B cell (primary cell): ENCODE data around the gene CCND1. TPM values are rescaled to one million over a fixed set of nuclear protein-coding genes. Genes with fewer than 3 reads are reported as not detected.

Experiments used
- ATAC-seq: fragments of 200-7000 bp; cut with Tn5 transposase; one replicate; pipeline ENCODE4 v1.10.0; 2021; ENCODE audit warnings: low read depth, mild to moderate bottlenecking, moderate number of reproducible peaks, moderate library complexity
- CTCF ChIA-PET: fragments of 350-600 bp; sonication (Branson Sonifier 250); formaldehyde crosslinking; loops from one replicate; lab custom pipeline; 2021; ENCODE audit warnings: antibody characterized with exemption, inconsistent platforms; lab: Charles Lee
- POLR2A ChIA-PET: fragments of 350-600 bp; sonication (Branson Sonifier 250); formaldehyde crosslinking; loops from one replicate; lab custom pipeline; 2021; ENCODE audit warnings: antibody characterized with exemption; lab: Charles Lee
- DNase-seq: peaks from one replicate; pipeline ENCODE4 v3.0.0; 2013
- H2AFZ ChIP-seq: 2 replicates; pipeline ENCODE4 v1.6.1; 2012; ENCODE audit warnings: mild to moderate bottlenecking, low read depth, low read length; ENCODE audit not compliant: insufficient read depth, poor library complexity, severe bottlenecking
- H3K27ac ChIP-seq, 2 donors: 1 replicate in 1 of 2; 2 replicates in 1 of 2; pipeline ENCODE4 v1.5.1; 2012 to 2013; ENCODE audit warnings: low read length in 2 of 2, mild to moderate bottlenecking in 2 of 2, moderate library complexity in 1 of 2
- H3K27me3 ChIP-seq, 4 experiments: fragments of 200-600 bp in 1 of 4; sonication (generic) in 1 of 4; replicated peaks in 1 of 4; 1 replicate in 2 of 4; 2 replicates in 2 of 4; pipeline versions ENCODE4 v1.6.1 to v1.7.0; 2013 to 2016; ENCODE audit warnings: low read length in 3 of 4, mild to moderate bottlenecking in 2 of 4, mixed read lengths in 1 of 4, moderate library complexity in 1 of 4; ENCODE audit not compliant: insufficient read depth in 4 of 4, control insufficient read depth in 3 of 4; ENCODE audit errors: control extremely low read depth in 1 of 4
- H3K36me3 ChIP-seq, 2 experiments: replicated peaks in 1 of 2; 1 replicate in 1 of 2; 2 replicates in 1 of 2; pipeline versions ENCODE4 v1.6.1 to v1.7.1; 2013; ENCODE audit warnings: low read length in 1 of 2; ENCODE audit not compliant: insufficient read depth in 2 of 2, control insufficient read depth in 1 of 2; ENCODE audit errors: control extremely low read depth in 1 of 2, extremely low read depth in 1 of 2
- H3K4me1 ChIP-seq, 2 donors: fragments of 200-600 bp in 1 of 2; sonication (generic) in 1 of 2; 1 replicate in 1 of 2; 2 replicates in 1 of 2; pipeline versions ENCODE4 v1.5.1 to v1.6.1; 2013 to 2017; ENCODE audit warnings: low read length in 2 of 2; ENCODE audit not compliant: control insufficient read depth in 2 of 2, insufficient read depth in 2 of 2
- H3K4me2 ChIP-seq: replicated peaks from 2 replicates; pipeline ENCODE3; 2012; ENCODE audit warnings: mild to moderate bottlenecking, low read depth, low read length; ENCODE audit not compliant: poor library complexity, severe bottlenecking
- H3K4me3 ChIP-seq, 5 experiments: fragments of 200-600 bp in 1 of 5; sonication (generic) in 1 of 5; 1 replicate in 3 of 5; 2 replicates in 2 of 5; pipeline versions ENCODE4 v1.5.1 to v1.7.0; 2011 to 2016; ENCODE audit warnings: low read length in 4 of 5, mild to moderate bottlenecking in 4 of 5, low read depth in 2 of 5, control low read depth in 1 of 5, moderate library complexity in 1 of 5; ENCODE audit not compliant: insufficient read depth in 1 of 5; ENCODE audit errors: control extremely low read depth in 1 of 5, extremely low read depth in 1 of 5
- H3K79me2 ChIP-seq: fragments of 200-600 bp; sonication (generic); one replicate; pipeline ENCODE4 v1.6.0; 2016; ENCODE audit warnings: low read length; ENCODE audit not compliant: control insufficient read depth, insufficient read depth
- H3K9ac ChIP-seq: fragments of 200-600 bp; sonication (generic); 2 replicates; pipeline ENCODE4 v1.6.1; 2017; ENCODE audit warnings: mild to moderate bottlenecking, low read length, moderate library complexity
- H3K9me3 ChIP-seq, 3 donors: one replicate each; pipeline versions ENCODE4 v1.6.1 to v1.7.1; 2013; ENCODE audit warnings: low read length in 2 of 3; ENCODE audit not compliant: control insufficient read depth in 2 of 3, insufficient read depth in 1 of 3; ENCODE audit errors: control extremely low read depth in 1 of 3
- H4K20me1 ChIP-seq: 2 replicates; pipeline ENCODE4 v1.6.0; 2012; ENCODE audit warnings: mild to moderate bottlenecking, low read length; ENCODE audit not compliant: insufficient read depth, control insufficient read depth, poor library complexity, severe bottlenecking
- H3K27ac Mint-ChIP-seq: one replicate; pipeline ENCODE4 v1.8.0; 2021; ENCODE audit warnings: mixed read lengths
- H3K27me3 Mint-ChIP-seq: one replicate; pipeline ENCODE4 v1.8.0; 2021; ENCODE audit warnings: mixed read lengths
- H3K4me1 Mint-ChIP-seq: one replicate; pipeline ENCODE4 v1.8.0; 2021; ENCODE audit warnings: mixed read lengths
- H3K4me3 Mint-ChIP-seq: one replicate; pipeline ENCODE4 v1.8.0; 2021; ENCODE audit warnings: mixed read lengths
- H3K9me3 Mint-ChIP-seq: one replicate; pipeline ENCODE4 v1.8.0; 2022; ENCODE audit warnings: mixed read lengths; ENCODE audit not compliant: insufficient read depth
- EZH2 ChIP-seq: IDR thresholded peaks from 2 replicates; pipeline ENCODE4 v1.6.1; 2012; ENCODE audit warnings: borderline replicate concordance, low read depth, mild to moderate bottlenecking, moderate library complexity, low read length; ENCODE audit not compliant: insufficient read depth, poor library complexity, severe bottlenecking
- WGBS: methylation state at CpG from one replicate; pipeline ENCODE4 v1.1.5; 2013; ENCODE audit warnings: missing lambda C conversion rate; ENCODE audit not compliant: insufficient coverage; 5-methylcytosine and 5-hydroxymethylcytosine counted together
- intact Hi-C: fragments of 100-400 bp; cut with micrococcal nuclease; formaldehyde crosslinking; loops from one replicate; pipeline ENCODE4 v1.10.0; 2022
- polyA plus RNA-seq: library from polyadenylated mRNA; depleted of rRNA; stranded (reverse); fragments of >200 nt; gene quantifications from 2 replicates; pipeline ENCODE4 v1.2.3, GENCODE V29; 2012
- total RNA-seq, 2 donors: library from RNA; stranded (reverse); fragments of 120-200 nt in 1 of 2; gene quantifications; 1 replicate in 1 of 2; 2 replicates in 1 of 2; pipeline versions ENCODE4 v1.2.3 to v1.2.4, GENCODE V29; 2013 to 2022
- TF ChIP-seq, protein P1 (sequence below): fragments of 200-600 bp; IDR thresholded peaks from one replicate; pipeline ENCODE4 v1.8.0; 2022; ENCODE audit warnings: antibody characterized with exemption, mild to moderate bottlenecking

The CCND1 gene
- total and polyA plus RNA-seq, 2 donors (not counting 1 experiment from before 2014, with no cell fraction given) = 4.9 to 8.8 TPM

DNA sequence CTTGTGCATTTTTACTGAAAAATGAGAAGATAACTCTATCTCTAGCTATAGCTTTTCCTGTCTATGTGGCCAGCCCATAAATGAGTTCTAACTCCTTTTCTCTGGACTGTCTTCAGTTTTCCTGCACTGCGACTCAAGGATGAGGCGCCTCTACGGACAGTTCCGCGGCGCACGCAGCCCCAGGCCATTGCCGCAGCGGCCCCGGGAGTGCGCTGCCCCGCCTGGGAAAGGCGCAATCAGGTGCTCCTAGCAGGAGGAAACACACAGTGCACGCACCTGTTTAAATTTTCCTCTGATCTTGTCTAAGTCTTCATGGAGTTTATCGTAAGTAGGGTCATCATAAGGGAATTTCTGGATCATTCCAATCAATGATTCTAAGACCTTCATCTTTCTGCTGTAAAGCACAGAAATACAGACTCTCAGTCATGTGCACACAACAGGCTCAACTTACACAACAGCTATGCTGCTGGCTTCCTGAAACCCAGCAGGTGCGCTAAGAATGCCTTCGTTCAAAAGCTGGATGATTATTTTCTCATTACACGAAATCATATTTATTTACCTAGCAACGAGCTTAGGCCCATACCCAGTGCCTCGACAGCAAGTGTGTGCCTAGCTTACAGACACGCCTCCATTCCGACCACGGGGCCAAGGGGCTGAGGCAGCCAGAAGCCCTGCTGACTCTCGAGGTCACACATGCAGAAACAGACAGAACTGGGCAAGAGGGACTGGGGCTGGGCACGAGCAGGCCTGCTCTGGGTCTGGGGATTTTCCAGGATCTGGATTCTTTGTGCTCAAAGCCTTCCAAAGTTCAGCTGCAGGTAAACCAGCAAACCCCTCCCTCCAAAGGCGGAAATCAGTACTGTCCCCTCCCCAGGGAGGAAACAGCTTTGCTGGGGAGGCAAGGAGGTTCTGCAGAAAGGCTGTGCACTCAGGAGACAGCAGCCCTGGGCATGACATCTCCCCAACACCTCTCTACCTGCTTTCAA is 27.0 kb downstream of the CCND1 start:
- ChIA-PET CTCF (interaction anchor here (1.8 to 4.3 kb wide), 3 partner anchors 9 to 567 kb away, joined by 4 to 21 read pairs (median 13); no protein-coding TSS in a partner anchor), POLR2A (no interaction called here)
- peaks cover 18% of the 10 kb centered on the region for H4K20me1 ChIP-seq
- no peaks in the 10 kb centered on the region for H3K9me3 ChIP-seq
- H3K27ac Mint-ChIP-seq = no peak overlapping the region
- H3K4me1 ChIP-seq = peaks cover 0 to 3% of the 10 kb centered on the region in 2 donors
- 96% methylated on average over 25 of the region's 26 CpGs for WGBS
- no peaks in the 10 kb centered on the region for H3K27me3 ChIP-seq
- no peak overlapping the region for H2AFZ ChIP-seq
- TF ChIP-seq, protein P1, sequence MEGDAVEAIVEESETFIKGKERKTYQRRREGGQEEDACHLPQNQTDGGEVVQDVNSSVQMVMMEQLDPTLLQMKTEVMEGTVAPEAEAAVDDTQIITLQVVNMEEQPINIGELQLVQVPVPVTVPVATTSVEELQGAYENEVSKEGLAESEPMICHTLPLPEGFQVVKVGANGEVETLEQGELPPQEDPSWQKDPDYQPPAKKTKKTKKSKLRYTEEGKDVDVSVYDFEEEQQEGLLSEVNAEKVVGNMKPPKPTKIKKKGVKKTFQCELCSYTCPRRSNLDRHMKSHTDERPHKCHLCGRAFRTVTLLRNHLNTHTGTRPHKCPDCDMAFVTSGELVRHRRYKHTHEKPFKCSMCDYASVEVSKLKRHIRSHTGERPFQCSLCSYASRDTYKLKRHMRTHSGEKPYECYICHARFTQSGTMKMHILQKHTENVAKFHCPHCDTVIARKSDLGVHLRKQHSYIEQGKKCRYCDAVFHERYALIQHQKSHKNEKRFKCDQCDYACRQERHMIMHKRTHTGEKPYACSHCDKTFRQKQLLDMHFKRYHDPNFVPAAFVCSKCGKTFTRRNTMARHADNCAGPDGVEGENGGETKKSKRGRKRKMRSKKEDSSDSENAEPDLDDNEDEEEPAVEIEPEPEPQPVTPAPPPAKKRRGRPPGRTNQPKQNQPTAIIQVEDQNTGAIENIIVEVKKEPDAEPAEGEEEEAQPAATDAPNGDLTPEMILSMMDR = no peak
- no peak for TF ChIP-seq EZH2
- peaks cover 0 to 70% of the 10 kb centered on the region in 2 experiments for H3K36me3 ChIP-seq
- H3K4me2 ChIP-seq = no peak overlapping the region
- no peak overlapping the region for H3K9ac ChIP-seq
- ATAC-seq (no peak), DNase-seq (no peak)
- H3K4me3 ChIP-seq = no peak overlapping the region
- no peak overlapping the region for H3K4me3 Mint-ChIP-seq
- intact Hi-C loops = no loop called here
- H3K27ac ChIP-seq = no peak overlapping the region
- H3K9me3 Mint-ChIP-seq = no peaks in the 10 kb centered on the region
- H3K27me3 Mint-ChIP-seq = no peaks in the 10 kb centered on the region
- H3K79me2 ChIP-seq = no peaks in the 10 kb centered on the region
- peaks cover 15% of the 10 kb centered on the region for H3K4me1 Mint-ChIP-seq

DNA sequence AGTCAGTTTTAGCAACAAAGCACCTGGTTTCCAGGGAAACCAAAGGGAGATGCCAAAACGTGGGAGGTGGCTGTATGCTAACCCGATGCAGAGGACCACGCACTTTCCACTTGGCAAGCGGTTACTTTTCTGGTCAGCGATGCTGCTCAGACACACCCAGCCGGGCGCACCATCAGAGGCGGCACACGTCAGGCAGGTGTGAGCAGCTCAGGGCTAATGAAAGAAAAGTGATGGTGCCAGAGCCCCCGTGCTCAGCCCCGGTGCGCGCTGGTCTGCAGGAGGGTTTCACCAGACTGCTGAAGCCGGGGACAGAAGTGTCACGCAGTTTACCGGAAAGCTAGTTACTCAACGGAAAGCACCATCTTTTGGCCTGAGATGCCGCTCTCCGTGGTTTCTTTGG is 28.5 kb downstream of the CCND1 start:
- Histone ChIP-seq H3K4me2 (no peak overlapping the region), H3K79me2 (peaks cover 15% of the 10 kb centered on the region), H3K27ac (no peak overlapping the region), H3K27me3 (no peaks in the 10 kb centered on the region), H2AFZ (no peak overlapping the region), H3K9ac (no peak overlapping the region), H3K36me3 (peaks cover 0 to 59% of the 10 kb centered on the region in 2 experiments), H3K4me1 (peaks cover 15 to 18% of the 10 kb centered on the region in 2 donors), H4K20me1 (peaks cover 30% of the 10 kb centered on the region), H3K4me3 (no peak overlapping the region), H3K9me3 (no peaks in the 10 kb centered on the region)
- no peak for TF ChIP-seq EZH2
- TF ChIP-seq, protein P1 = no peak
- ChIA-PET CTCF (interaction anchor here (0.7 to 4.3 kb wide), 12 partner anchors 10 to 642 kb away, joined by 3 to 21 read pairs (median 4); partner anchors contain the start of gene MYEOV), POLR2A (no interaction called here)
- ATAC-seq (no peak), DNase-seq (no peak)
- Mint-ChIP-seq H3K27ac (no peak overlapping the region), H3K27me3 (no peaks in the 10 kb centered on the region), H3K4me3 (no peak overlapping the region), H3K4me1 (peaks cover 28% of the 10 kb centered on the region), H3K9me3 (no peaks in the 10 kb centered on the region)
- intact Hi-C loops = no loop called here
- 95% methylated on average over 19 of the region's 19 CpGs for WGBS
